ENCODE data around the gene SOX14. TPM values are rescaled to one million over a fixed set of nuclear protein-coding genes. Genes with fewer than 3 reads are reported as not detected.
A peak's percentile ranks its signal among the peaks of the same experiment; 100 is the strongest.

The SOX14 gene
- total RNA-seq, 4 donors from 2014 or later: not detected

GRCh38 chr3:137766041-137766875, 2.1 kb downstream of the SOX14 start:
- Histone ChIP-seq H3K27me3 (peaks cover 0 to 68% of the 10 kb centered on the region in 2 donors), H3K4me3 (no peak overlapping the region), H3K9me3 (no peaks in the 10 kb centered on the region), H3K27ac (no peak overlapping the region), H3K4me1 (peaks cover 0 to 47% (median 0%) of the 10 kb centered on the region in 4 donors), H3K36me3 (no peaks in the 10 kb centered on the region)
- TF ChIP-seq POLR2A (IDR thresholded peaks at IDR 0.05): no peak
- no peak for TF ChIP-seq CTCF (IDR thresholded peaks at IDR 0.05)
- DNase-seq: no peak

DNA sequence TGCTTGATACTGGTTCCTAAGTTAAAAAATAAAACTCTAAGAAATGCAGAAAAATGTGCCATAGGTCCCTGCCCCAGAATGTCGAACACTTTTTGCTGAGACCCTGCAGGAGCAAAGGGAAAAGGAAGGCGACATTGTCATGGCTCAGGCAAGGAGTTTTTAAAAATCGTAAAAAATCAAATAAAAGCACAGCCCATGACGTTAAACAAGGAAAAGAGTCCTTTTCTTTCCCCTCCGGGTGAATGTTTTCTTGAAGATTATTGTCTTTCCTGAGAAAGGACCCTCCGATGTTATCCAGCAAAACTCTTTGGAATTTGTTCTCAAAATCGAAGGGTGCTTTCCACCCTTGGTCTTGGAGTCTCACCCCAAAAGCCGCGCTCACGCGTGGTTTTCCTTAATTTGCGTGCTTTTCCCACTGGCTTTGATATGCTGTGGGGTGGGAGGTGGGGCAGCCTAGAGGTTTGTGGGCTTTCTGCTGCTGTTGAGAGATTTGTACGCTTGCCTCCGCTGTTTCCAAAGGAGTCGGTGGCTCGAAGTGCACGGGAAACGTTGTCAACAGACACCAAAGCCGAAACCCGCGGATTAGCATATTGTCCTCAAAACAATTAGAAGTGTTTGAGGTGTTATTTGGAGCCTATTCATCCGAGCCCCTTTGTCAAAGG, 2.9 kb downstream of the SOX14 start:
- no peaks in the 10 kb centered on the region for H3K9me3 ChIP-seq
- no peaks in the 10 kb centered on the region for H3K36me3 ChIP-seq
- H3K4me1 ChIP-seq: peaks cover 0 to 53% (median 0%) of the 10 kb centered on the region in 4 donors
- DNase-seq: no peak
- TF ChIP-seq CTCF (IDR thresholded peaks at IDR 0.05) (no peak), POLR2A (IDR thresholded peaks at IDR 0.05) (no peak)
- H3K27me3 ChIP-seq: peaks cover 0 to 74% of the 10 kb centered on the region in 2 donors
- H3K27ac ChIP-seq: no peak overlapping the region
- no peak overlapping the region for H3K4me3 ChIP-seq

DNA sequence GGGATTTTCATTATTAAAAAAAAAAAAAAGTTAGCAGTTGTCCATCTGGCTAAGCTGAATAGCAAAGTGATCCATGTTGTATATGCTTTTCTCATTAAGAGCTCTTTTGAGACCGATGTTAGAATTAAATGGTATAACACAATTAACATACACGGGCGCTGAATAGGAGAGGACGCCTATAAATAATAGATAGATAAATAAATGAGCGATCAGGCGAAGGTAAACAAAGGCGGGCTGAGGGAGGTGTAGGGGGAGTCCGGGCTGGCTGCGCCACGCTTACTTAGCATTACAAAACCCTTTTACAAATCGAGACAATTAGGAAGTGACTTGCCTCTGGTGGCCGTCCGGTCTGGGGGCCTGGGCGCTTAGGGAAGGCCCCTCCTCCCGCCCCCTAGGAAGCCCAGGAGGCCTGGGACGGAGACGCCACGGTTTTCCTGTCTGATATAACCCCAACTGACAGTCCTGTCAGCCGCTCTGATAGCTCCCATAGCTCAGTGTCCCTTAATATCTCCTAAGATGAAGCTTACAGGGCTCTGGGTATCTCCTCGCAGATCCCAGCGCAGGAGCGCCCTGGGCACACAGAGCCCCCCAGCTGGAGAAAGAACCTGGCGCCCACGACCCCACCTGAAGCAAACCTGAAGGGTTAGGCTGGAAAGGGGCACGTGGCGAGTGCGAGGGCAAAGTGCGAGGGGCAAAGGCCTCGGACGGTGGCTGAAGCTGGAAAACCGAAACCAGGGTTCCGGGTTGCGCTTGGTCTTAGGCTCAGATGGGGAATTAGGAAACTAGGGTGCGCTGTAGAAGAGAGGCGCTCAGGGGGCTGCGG, 3.6 kb downstream of the SOX14 start:
- Histone ChIP-seq H3K27me3 (peaks cover 0 to 68% of the 10 kb centered on the region in 2 donors), H3K4me3 (peak overlapping the region in 2 of 4 donors; percentile 38 to 40), H3K4me1 (peaks cover 0 to 54% (median 0%) of the 10 kb centered on the region in 4 donors), H3K36me3 (no peaks in the 10 kb centered on the region), H3K9me3 (no peaks in the 10 kb centered on the region), H3K27ac (no peak overlapping the region)
- no peak for TF ChIP-seq POLR2A (IDR thresholded peaks at IDR 0.05)
- no peak for TF ChIP-seq CTCF (IDR thresholded peaks at IDR 0.05)
- DNase-seq: no peak

DNA sequence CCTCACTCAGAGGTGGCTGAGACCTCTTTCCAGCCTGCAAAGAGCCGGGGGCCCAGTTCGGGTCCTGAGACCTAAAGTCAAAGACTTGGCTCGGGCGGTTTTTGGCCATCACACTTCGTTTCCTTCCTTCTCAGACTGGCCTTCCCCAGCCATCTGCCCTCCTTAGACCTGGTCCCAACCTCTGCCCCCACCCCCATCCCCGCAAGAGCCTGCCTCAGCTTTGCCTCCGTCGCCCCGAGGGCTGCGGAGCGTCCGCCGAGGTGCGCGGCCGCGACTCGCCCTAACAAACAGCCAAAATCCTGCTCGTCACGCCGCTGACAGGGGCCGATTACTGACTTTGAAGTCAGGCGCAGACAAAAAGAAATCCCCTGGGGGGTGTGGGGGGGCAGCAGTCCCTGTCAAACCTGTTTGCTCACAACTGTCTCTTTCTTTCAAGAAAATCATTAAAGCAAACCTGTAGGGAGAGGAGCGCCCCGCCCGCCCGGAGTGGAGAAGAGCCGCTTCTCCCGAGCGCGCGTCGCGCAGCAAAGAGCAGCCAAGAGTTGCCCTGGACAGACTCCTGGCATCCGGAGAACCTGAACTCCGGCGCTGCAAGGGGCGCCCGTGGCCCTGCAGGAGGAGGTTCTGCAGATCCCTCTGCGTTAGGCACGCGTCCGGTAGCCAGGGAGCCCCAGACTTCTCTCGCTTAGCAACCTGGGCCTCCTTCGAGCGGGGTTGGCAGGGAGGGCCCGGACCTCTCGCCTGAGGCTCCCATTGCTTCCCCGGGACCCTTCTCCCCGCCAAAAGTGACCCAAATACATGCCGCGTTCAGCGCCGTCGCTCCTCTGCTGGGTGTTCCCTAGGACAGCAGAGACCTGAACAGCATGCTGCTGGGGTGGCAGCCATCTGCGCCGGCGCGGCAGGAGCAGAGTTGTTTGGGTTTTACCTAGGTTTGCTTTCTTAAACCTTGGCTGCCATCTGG, 4.5 kb downstream of the SOX14 start:
- peaks cover 0 to 51% (median 0%) of the 10 kb centered on the region in 4 donors for H3K4me1 ChIP-seq
- no peak overlapping the region for H3K27ac ChIP-seq
- no peak for DNase-seq
- peaks cover 0 to 62% of the 10 kb centered on the region in 2 donors for H3K27me3 ChIP-seq
- H3K36me3 ChIP-seq: no peaks in the 10 kb centered on the region
- no peaks in the 10 kb centered on the region for H3K9me3 ChIP-seq
- TF ChIP-seq POLR2A (IDR thresholded peaks at IDR 0.05) (no peak), CTCF (IDR thresholded peaks at IDR 0.05) (no peak)
- H3K4me3 ChIP-seq: peak overlapping the region in 2 of 4 donors; percentile 38 to 40
